Measurements from ENCODE around the gene THUMPD1. TPM values are rescaled to one million over a fixed set of nuclear protein-coding genes. Genes with fewer than 3 reads are reported as not detected.

Gene THUMPD1
- total and polyA plus RNA-seq, 2 of the 4 experiments (the other 2 are of a cell fraction), result 34.5 to 109 TPM

DNA sequence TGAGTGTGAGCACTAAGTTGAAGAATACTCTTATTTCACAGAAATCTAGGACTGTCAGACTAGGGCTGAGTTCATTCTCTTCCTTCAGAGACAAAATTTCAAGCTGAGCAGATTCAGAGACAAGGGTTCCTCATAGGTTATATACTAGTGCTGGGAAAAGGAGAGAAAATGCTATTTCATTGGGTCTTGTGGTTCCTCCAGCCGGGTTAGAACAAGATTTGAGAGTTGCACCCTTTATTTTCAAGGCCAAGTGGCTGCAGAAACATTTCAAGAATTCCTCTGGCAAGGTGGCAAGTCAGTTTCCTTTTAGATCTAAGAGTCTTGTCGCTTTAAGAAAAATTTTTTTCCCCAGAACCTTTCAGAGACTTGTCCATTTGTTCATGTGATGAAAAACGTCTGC lies 6.8 kb downstream of the THUMPD1 start:
- no peak overlapping the region for H4K91ac ChIP-seq (ENCODE audit: insufficient read depth, low read depth, low read length)
- peaks cover 21% of the 10 kb centered on the region for H3K36me3 ChIP-seq (ENCODE audit: control insufficient read depth, insufficient read depth, low read length)
- no peaks in the 10 kb centered on the region for H3K27me3 ChIP-seq (ENCODE audit: control insufficient read depth, insufficient read depth, low read length)
- H3K79me1 ChIP-seq (ENCODE audit: low read depth in 1 of 2, low read length in 2 of 2), result peaks cover 11 to 13% of the 10 kb centered on the region in 2 experiments
- no peak overlapping the region for H3K9ac ChIP-seq (ENCODE audit: low read depth, low read length)
- intact Hi-C loops (cut with micrococcal nuclease) (no loop called here), in situ Hi-C loops (cut with MboI; ENCODE audit: low sequenced_read_pairs) (no loop called here), dilution Hi-C loops (cut with HindIII; ENCODE audit: low sequenced_read_pairs, unreplicated experiment) (no loop called here)
- H3K9me3 ChIP-seq (ENCODE audit: control insufficient read depth, insufficient read depth, low read length), result no peaks in the 10 kb centered on the region
- no peak overlapping the region for H3K56ac ChIP-seq (ENCODE audit: extremely low read depth, insufficient read depth, low read length)
- H3K23ac ChIP-seq (ENCODE audit: low read depth, low read length), result no peak overlapping the region
- no peak overlapping the region for H3K14ac ChIP-seq (replicated peaks; ENCODE audit: low read depth, low read length)
- no peak overlapping the region for H3K4me3 ChIP-seq (ENCODE audit: insufficient read depth, low read depth, low read length)
- no peak overlapping the region for H2BK20ac ChIP-seq (ENCODE audit: low read depth, low read length)
- peaks cover 14% of the 10 kb centered on the region for H4K20me1 ChIP-seq (ENCODE audit: insufficient read depth, low read length)
- H3K9me1 ChIP-seq (ENCODE audit: insufficient read depth, low read length), result no peaks in the 10 kb centered on the region
- no peak overlapping the region for H3K18ac ChIP-seq (ENCODE audit: low read depth, low read length)
- no TSS peak for BruUV-seq (replicated peaks)
- H2AK9ac ChIP-seq (replicated peaks; ENCODE audit: low read depth, low read length, poor library complexity), result no peak overlapping the region
- no peak overlapping the region for H2BK15ac ChIP-seq (ENCODE audit: low read depth, low read length)
- ChIA-PET POLR2A (ENCODE audit: unreplicated experiment) (no interaction called here), CTCF (no interaction called here)
- DNase-seq (no peak), ATAC-seq (ENCODE audit: low read depth) (no peak)
- no peaks in the 10 kb centered on the region for H3K4me1 ChIP-seq (ENCODE audit: control insufficient read depth, insufficient read depth, low read length)
- H4K5ac ChIP-seq (ENCODE audit: low read depth, low read length), result no peak overlapping the region
- no CpG with 5 or more reads among the region's 3 CpGs for WGBS, 2 experiments (ENCODE audit: extremely low coverage in 2 of 2, insufficient read length in 1 of 2)
- no peak overlapping the region for H3K27ac ChIP-seq (ENCODE audit: insufficient read depth, low read length)
- H2BK120ac ChIP-seq (ENCODE audit: low read depth, low read length), result no peak overlapping the region
- no peak overlapping the region for H2BK5ac ChIP-seq (ENCODE audit: low read depth, low read length, poor library complexity, severe bottlenecking)
- no peak for TF ChIP-seq CTCF (conservative IDR thresholded peaks at IDR 0.05; ENCODE audit: low read depth, low read length)
- TF ChIP-seq, protein P1, sequence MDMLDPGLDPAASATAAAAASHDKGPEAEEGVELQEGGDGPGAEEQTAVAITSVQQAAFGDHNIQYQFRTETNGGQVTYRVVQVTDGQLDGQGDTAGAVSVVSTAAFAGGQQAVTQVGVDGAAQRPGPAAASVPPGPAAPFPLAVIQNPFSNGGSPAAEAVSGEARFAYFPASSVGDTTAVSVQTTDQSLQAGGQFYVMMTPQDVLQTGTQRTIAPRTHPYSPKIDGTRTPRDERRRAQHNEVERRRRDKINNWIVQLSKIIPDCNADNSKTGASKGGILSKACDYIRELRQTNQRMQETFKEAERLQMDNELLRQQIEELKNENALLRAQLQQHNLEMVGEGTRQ (IDR thresholded peaks at IDR 0.05; ENCODE audit: low read depth, low read length), result no peak
- no peak overlapping the region for H2AFZ ChIP-seq (replicated peaks; ENCODE audit: low read length, poor library complexity)
- no peak overlapping the region for H3K4me2 ChIP-seq (ENCODE audit: low read depth, low read length)
- H2AK5ac ChIP-seq (ENCODE audit: low read depth, low read length), result no peak overlapping the region
- H4K8ac ChIP-seq (ENCODE audit: low read depth in 2 of 2, low read length in 2 of 2), result no peak overlapping the region
- no peak overlapping the region for H3K4ac ChIP-seq (ENCODE audit: low read depth, low read length)
